GM12872 (cell line): ENCODE results near the gene PELI1.

Experiments
- TF ChIP-seq, protein P1 (sequence below): IDR thresholded peaks from 3 replicates; pipeline ENCODE4 v1.5.1; 2011; ENCODE audit warnings: low read depth, mild to moderate bottlenecking, low read length, moderate library complexity; ENCODE audit not compliant: insufficient read depth

PELI1 gene

DNA sequence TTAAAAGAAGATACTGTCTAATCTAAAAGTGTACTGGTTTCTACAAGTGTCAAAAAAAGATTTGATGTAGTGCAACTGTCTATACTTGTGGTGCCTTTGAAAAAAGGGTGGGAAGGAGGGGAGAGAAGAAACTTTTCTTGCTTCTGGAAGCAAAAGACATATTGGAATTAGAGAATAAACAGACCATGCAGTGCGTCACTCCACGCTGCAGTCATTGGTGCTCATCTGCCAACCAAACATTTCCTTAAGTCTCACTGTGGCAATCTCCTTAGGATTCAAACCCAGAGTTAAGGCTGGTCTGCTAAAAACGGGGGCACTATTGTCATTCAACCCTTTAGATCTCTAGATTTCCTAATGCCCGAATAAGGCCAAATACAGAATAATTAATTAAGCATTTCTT is 50.9 kb downstream of the PELI1 start:
- TF ChIP-seq, protein P1, sequence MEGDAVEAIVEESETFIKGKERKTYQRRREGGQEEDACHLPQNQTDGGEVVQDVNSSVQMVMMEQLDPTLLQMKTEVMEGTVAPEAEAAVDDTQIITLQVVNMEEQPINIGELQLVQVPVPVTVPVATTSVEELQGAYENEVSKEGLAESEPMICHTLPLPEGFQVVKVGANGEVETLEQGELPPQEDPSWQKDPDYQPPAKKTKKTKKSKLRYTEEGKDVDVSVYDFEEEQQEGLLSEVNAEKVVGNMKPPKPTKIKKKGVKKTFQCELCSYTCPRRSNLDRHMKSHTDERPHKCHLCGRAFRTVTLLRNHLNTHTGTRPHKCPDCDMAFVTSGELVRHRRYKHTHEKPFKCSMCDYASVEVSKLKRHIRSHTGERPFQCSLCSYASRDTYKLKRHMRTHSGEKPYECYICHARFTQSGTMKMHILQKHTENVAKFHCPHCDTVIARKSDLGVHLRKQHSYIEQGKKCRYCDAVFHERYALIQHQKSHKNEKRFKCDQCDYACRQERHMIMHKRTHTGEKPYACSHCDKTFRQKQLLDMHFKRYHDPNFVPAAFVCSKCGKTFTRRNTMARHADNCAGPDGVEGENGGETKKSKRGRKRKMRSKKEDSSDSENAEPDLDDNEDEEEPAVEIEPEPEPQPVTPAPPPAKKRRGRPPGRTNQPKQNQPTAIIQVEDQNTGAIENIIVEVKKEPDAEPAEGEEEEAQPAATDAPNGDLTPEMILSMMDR = no peak

DNA sequence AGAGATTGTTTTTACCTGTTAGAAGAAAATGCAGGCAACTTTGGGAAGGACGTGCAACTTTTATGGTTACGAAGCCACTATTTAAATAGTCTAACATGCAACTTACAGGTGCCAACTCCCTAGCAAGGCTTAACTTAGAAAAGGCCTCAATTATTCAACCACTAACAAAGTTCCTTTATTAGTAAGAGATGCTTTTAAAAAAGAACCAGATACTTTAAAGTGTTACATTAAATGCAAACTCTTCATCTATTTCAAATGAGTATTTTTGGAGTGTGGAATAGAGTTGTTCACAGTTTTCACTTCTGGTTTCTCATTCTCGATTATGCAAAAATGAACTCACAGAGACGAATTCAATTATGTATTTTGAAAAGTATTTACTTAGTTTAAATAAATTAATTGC is 51.7 kb downstream of the PELI1 start:
- TF ChIP-seq, protein P1 = no peak

DNA sequence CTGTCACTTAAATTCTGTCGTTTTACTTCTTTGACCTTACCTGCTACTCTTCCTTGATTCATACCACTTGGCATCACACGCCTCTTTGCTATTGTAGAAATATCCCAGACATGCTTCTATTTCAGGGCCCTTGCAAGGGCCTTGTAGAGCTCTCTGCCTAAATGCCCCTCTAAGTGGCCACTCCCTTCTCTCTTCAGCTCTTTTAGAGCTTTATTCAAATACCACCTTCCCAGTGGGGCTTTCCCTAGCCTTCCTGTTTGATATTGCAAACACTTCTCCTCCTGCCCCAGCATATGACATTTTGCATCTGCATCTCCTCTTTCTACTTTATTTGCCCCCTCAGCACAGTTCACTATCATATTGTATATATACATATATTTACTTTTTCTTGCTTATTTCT is 54.0 kb downstream of the PELI1 start:
- TF ChIP-seq, protein P1 = no peak

DNA sequence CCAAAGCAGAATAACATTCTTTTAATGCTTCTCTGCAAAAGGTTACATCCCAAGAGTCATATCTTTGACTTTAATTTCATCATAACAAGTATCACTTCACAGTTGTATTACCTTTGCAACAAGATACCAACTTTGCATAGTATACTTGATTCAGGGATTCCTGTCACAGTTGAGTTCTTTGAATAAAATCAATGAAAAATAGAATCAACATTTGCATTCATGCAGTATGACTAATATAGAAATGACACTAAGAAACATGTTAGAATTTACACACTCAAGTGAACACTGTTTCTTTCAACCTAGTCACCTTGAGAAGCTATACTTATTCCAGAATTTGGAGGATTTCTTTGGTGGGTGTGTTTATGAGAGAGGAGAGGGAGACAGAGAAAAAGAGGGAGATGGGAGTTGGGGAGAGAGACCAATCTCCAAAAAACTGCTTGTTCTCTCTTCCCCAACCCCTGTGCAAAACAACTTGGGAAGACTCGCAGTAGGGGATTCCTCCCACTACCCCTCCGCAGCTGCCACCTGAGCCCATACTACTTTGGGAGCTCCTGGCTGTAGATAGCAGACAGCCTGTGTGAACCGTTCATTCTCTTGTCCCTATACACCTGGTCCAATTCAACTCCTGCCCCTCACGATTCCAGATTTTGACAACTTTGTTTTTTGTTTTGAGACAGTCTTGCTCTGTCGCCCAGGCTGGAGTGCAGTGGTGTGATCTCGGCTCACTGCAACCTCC is 57.7 kb downstream of the PELI1 start:
- TF ChIP-seq, protein P1 = no peak

DNA sequence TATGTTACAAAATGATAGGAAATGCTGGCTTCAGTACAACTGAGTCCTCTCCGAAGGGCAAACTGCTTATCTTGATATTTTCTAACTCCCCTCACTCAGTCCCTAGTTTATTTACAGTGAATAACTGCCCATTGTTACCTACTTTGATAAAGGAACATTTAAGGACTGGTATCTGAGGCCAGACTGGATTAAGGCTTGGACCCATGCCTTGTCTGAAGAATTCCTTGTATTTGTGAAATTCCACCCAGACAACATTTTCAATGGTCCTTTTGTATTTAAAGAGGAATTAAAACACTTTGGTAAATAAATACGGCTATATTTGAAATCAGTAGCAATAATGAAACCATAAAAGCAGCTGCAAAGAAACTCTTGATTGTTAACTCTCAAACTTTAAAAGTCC is 58.3 kb downstream of the PELI1 start:
- TF ChIP-seq, protein P1 = no peak

DNA sequence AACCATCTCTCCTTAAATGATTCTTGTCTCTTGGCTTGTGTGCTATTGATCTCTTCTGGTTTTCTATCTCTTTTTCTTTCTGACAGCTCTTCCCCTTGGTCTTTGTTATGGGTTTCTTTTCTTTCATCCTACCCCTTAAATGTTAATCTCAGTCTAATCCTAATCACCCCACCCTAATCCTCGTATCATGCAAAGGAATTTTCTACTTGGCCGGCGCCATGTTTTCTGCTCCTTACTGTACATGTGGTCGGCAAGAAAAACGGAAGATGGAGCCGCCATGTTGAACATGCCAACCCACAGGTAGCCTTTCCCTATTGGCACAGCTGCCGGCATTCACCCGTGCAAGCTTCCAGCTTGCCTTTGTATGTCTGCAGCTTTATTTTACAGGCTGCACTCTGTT is 63.2 kb downstream of the PELI1 start:
- TF ChIP-seq, protein P1 = no peak

DNA sequence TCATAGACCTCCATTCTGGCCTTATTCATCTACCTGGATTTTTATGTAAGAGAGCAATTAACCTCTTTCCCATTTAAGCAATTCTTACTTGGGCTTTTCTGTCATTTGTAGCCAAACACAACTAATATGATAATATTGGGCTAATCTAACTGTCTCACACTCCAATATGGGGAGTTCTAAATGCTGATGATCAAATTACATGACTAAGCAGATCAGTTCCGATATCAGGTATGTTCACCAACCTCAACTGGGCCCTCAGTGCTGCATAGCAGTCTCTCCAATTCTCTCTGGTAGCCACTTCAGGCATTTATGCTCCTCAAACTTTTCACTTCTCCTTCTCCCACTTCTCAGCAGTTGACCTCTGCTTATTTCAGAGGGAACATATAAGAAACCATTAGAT is 64.0 kb downstream of the PELI1 start:
- TF ChIP-seq, protein P1 = no peak
